ENCODE data around the gene MAP7.

DNA sequence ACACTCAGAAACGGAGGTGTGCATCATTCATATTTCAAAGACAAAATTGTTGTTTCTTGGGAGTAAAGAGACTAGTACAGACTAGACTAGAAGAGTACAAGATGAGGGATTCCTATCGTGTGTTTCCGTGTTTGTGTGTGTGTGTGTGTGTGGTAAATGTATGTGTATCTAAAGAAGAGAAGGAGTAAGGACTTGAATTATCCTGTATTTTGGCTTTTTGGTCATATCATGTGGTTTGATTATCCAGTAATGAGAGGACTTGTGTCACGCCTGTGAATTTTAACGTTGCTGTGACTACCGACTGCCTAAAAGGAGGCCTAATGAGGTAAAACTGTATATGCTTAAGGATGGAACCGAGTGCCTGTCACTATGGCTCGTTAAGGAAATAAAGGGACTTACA, 44.4 kb upstream of the MAP7 start:
- TF ChIP-seq, protein P1, sequence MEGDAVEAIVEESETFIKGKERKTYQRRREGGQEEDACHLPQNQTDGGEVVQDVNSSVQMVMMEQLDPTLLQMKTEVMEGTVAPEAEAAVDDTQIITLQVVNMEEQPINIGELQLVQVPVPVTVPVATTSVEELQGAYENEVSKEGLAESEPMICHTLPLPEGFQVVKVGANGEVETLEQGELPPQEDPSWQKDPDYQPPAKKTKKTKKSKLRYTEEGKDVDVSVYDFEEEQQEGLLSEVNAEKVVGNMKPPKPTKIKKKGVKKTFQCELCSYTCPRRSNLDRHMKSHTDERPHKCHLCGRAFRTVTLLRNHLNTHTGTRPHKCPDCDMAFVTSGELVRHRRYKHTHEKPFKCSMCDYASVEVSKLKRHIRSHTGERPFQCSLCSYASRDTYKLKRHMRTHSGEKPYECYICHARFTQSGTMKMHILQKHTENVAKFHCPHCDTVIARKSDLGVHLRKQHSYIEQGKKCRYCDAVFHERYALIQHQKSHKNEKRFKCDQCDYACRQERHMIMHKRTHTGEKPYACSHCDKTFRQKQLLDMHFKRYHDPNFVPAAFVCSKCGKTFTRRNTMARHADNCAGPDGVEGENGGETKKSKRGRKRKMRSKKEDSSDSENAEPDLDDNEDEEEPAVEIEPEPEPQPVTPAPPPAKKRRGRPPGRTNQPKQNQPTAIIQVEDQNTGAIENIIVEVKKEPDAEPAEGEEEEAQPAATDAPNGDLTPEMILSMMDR (IDR thresholded peaks at IDR 0.05; ENCODE audit: low read depth, low read length), result no peak
- no peak for TF ChIP-seq EZH2phosphoT487 (IDR thresholded peaks at IDR 0.05; ENCODE audit: low read depth)

All from OCI-LY3 (cell line).